ENCODE data around the gene RYR2. TPM values are rescaled to one million over a fixed set of nuclear protein-coding genes. Genes with fewer than 3 reads are reported as not detected.

Gene RYR2
- total RNA-seq, 1 experiment from 2014 or later: 0.03 TPM

DNA sequence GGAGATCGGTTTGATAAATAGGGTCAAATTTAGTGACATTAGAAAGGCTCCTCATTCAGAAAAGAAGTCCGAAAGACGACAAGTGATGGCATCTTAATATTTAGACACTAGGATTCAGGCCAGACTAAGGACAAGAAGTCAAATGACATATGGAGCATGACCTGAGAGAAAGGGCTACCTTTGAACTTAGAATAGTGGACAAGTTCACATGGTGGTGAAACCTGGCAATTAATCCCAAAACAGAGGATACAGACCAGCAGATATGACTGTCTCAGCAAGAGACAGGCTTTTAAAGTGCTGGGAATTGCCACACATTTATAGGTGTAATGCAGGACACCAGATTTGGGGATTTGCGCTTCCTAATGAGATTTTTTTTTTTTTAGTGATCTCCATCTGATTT lies 703.6 kb downstream of the RYR2 start:
- intact Hi-C loops (cut with micrococcal nuclease; ENCODE audit: unreplicated experiment): no loop called here
- CTCF ChIA-PET: no interaction called here

DNA sequence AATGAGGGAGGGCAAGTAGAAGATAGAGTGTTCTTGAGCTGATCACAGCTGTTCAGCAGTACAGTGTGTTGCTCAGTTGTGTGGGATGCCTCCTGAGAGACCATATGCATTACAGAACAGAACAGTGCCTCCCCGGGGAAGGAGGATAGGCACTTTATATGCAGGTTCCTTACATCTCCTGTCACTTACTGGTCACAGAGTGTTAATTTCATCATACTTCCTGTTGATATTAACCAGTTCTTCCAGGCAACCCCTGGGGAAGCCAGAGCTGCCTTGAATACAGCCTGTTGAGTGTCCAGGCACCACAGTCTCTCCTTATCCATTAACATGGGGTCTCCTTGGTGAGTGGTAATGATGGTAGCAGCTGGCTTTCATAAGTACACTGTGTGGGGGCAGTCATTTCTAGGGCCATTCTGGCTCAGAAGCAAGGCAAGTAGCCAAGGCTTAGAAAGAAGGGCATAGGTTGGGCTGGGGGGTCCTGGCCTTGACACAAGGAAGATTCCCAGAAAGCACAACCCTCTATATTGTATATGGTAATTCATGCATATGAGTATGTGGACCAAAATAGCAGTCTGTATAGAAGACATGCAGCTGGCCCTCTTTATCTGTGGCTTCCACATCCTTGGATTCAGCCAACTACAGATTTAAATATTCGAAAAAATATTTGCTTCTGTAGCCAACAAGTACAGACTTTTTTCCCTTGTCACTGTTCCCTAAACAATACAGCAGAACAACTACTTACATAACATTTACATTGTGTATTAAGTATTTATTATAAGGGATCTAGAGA lies 706.4 kb downstream of the RYR2 start:
- BruUV-seq (replicated peaks): no TSS peak
- ATAC-seq: no peak
- no peak overlapping the region for H3K27ac ChIP-seq (ENCODE audit: low read length)

More for the DNA sequence above, 703.6 kb downstream of the RYR2 start:
- POLR2A ChIA-PET: no interaction called here
- Histone ChIP-seq H3K4me3 (ENCODE audit: low read depth in 2 of 2, low read length in 2 of 2) (no peak overlapping the region), H3K27me3 (ENCODE audit: control insufficient read depth, insufficient read depth, low read length) (no peaks in the 10 kb centered on the region), H3K36me3 (ENCODE audit: control insufficient read depth, insufficient read depth, low read length) (no peaks in the 10 kb centered on the region), H3K4me1 (ENCODE audit: control insufficient read depth, insufficient read depth, low read length) (no peaks in the 10 kb centered on the region), H3K9me3 (ENCODE audit: control insufficient read depth, insufficient read depth, low read depth, low read length) (no peaks in the 10 kb centered on the region), H3K27ac (ENCODE audit: low read length) (no peak overlapping the region)
- TF ChIP-seq, protein P1, sequence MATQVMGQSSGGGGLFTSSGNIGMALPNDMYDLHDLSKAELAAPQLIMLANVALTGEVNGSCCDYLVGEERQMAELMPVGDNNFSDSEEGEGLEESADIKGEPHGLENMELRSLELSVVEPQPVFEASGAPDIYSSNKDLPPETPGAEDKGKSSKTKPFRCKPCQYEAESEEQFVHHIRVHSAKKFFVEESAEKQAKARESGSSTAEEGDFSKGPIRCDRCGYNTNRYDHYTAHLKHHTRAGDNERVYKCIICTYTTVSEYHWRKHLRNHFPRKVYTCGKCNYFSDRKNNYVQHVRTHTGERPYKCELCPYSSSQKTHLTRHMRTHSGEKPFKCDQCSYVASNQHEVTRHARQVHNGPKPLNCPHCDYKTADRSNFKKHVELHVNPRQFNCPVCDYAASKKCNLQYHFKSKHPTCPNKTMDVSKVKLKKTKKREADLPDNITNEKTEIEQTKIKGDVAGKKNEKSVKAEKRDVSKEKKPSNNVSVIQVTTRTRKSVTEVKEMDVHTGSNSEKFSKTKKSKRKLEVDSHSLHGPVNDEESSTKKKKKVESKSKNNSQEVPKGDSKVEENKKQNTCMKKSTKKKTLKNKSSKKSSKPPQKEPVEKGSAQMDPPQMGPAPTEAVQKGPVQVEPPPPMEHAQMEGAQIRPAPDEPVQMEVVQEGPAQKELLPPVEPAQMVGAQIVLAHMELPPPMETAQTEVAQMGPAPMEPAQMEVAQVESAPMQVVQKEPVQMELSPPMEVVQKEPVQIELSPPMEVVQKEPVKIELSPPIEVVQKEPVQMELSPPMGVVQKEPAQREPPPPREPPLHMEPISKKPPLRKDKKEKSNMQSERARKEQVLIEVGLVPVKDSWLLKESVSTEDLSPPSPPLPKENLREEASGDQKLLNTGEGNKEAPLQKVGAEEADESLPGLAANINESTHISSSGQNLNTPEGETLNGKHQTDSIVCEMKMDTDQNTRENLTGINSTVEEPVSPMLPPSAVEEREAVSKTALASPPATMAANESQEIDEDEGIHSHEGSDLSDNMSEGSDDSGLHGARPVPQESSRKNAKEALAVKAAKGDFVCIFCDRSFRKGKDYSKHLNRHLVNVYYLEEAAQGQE (IDR thresholded peaks at IDR 0.05; ENCODE audit: insufficient read depth in 1 of 2, low read depth in 2 of 2, low read length in 1 of 2): no peak
- TF ChIP-seq SIN3A (IDR thresholded peaks at IDR 0.05; ENCODE audit: borderline replicate concordance, insufficient read depth, low read depth, low read length) (no peak), POLR2AphosphoS5 (IDR thresholded peaks at IDR 0.05; ENCODE audit: low read depth, low read length) (no peak), TCF7L2 (IDR thresholded peaks at IDR 0.05; ENCODE audit: low read depth, low read length) (no peak)
- TF ChIP-seq, protein P2, sequence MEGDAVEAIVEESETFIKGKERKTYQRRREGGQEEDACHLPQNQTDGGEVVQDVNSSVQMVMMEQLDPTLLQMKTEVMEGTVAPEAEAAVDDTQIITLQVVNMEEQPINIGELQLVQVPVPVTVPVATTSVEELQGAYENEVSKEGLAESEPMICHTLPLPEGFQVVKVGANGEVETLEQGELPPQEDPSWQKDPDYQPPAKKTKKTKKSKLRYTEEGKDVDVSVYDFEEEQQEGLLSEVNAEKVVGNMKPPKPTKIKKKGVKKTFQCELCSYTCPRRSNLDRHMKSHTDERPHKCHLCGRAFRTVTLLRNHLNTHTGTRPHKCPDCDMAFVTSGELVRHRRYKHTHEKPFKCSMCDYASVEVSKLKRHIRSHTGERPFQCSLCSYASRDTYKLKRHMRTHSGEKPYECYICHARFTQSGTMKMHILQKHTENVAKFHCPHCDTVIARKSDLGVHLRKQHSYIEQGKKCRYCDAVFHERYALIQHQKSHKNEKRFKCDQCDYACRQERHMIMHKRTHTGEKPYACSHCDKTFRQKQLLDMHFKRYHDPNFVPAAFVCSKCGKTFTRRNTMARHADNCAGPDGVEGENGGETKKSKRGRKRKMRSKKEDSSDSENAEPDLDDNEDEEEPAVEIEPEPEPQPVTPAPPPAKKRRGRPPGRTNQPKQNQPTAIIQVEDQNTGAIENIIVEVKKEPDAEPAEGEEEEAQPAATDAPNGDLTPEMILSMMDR (IDR thresholded peaks at IDR 0.05): no peak
- DNase-seq (ENCODE audit: low read depth, low spot score) (no peak), ATAC-seq (no peak)
- in situ Hi-C loops (cut with HindIII; ENCODE audit: low pct_unique_long_range_greater_than_20kb, low sequenced_read_pairs): no loop called here
- BruUV-seq (replicated peaks): no TSS peak

More for the DNA sequence above, 706.4 kb downstream of the RYR2 start:
- ChIA-PET CTCF (no interaction called here), POLR2A (no interaction called here)
- Histone ChIP-seq H3K36me3 (ENCODE audit: control insufficient read depth, insufficient read depth, low read length) (no peaks in the 10 kb centered on the region), H3K27me3 (ENCODE audit: control insufficient read depth, insufficient read depth, low read length) (no peaks in the 10 kb centered on the region), H3K4me3 (ENCODE audit: low read depth in 2 of 2, low read length in 2 of 2) (no peak overlapping the region), H3K4me1 (ENCODE audit: control insufficient read depth, insufficient read depth, low read length) (no peaks in the 10 kb centered on the region), H3K9me3 (ENCODE audit: control insufficient read depth, insufficient read depth, low read depth, low read length) (no peaks in the 10 kb centered on the region)
- DNase-seq (ENCODE audit: low read depth, low spot score): no peak
- intact Hi-C loops (cut with micrococcal nuclease; ENCODE audit: unreplicated experiment): no loop called here
- TF ChIP-seq SIN3A (IDR thresholded peaks at IDR 0.05; ENCODE audit: borderline replicate concordance, insufficient read depth, low read depth, low read length): no peak
- TF ChIP-seq, protein P2 (IDR thresholded peaks at IDR 0.05): no peak
- in situ Hi-C loops (cut with HindIII; ENCODE audit: low pct_unique_long_range_greater_than_20kb, low sequenced_read_pairs): no loop called here

Measured in Panc1 (cell line).